IMR-90 (cell line): Measurements from ENCODE around the gene MARS1. TPM values are rescaled to one million over a fixed set of nuclear protein-coding genes. Genes with fewer than 3 reads are reported as not detected.
A peak's percentile ranks its signal among the peaks of the same experiment; 100 is the strongest.

Source experiments
- ATAC-seq: fragments of 200-7000 bp; cut with Tn5 transposase; 2 replicates; pipeline ENCODE4 v1.9.1; 2020; ENCODE audit warnings: low read depth, mild to moderate bottlenecking, moderate library complexity
- BruUV-seq: library from RNA; stranded (reverse); fragments of 400-500 nt; replicated peaks from 2 replicates; lab custom pipeline; 2021; lab: Mats Ljungman, UMichigan
- CTCF ChIA-PET: fragments of 300-600 bp; formaldehyde crosslinking; extraction: SDS; loops from one replicate; lab custom pipeline; 2021; ENCODE audit warnings: antibody characterized with exemption; lab: Yijun Ruan, JAX
- POLR2A ChIA-PET: fragments of 300-600 bp; sonication (Branson Sonifier 250); formaldehyde crosslinking; loops from one replicate; lab custom pipeline; 2022; ENCODE audit warnings: antibody characterized with exemption; ENCODE audit not compliant: unreplicated experiment; lab: Charles Lee
- DNase-seq: peaks from one replicate; pipeline ENCODE4 v3.0.0; 2013
- H2AFZ ChIP-seq: replicated peaks from 2 replicates; pipeline ENCODE3; 2013; ENCODE audit warnings: low read length, mild to moderate bottlenecking; ENCODE audit not compliant: poor library complexity
- H2AK5ac ChIP-seq: 2 replicates; pipeline ENCODE4 v1.6.1; 2013; ENCODE audit warnings: low read depth, low read length, inconsistent platforms
- H2AK9ac ChIP-seq: replicated peaks from 2 replicates; pipeline ENCODE3; 2013; ENCODE audit warnings: mild to moderate bottlenecking, low read depth, low read length, moderate library complexity; ENCODE audit not compliant: poor library complexity
- H2BK120ac ChIP-seq: 2 replicates; pipeline ENCODE4 v1.6.1; 2013; ENCODE audit warnings: low read depth, low read length, inconsistent platforms
- H2BK15ac ChIP-seq: 3 replicates; pipeline ENCODE4 v1.6.1; 2013; ENCODE audit warnings: low read depth, low read length, inconsistent platforms
- H2BK20ac ChIP-seq: 2 replicates; pipeline ENCODE4 v1.6.1; 2013; ENCODE audit warnings: low read depth, mild to moderate bottlenecking, inconsistent platforms, low read length, moderate library complexity
- H2BK5ac ChIP-seq: 2 replicates; pipeline ENCODE4 v1.6.1; 2013; ENCODE audit warnings: mild to moderate bottlenecking, low read depth, low read length, inconsistent platforms; ENCODE audit not compliant: poor library complexity, severe bottlenecking
- H3K14ac ChIP-seq: replicated peaks from 2 replicates; pipeline ENCODE4 v1.6.1; 2013; ENCODE audit warnings: low read depth, low read length, inconsistent platforms
- H3K18ac ChIP-seq: 2 replicates; pipeline ENCODE4 v1.6.1; 2013; ENCODE audit warnings: low read depth, low read length, control low read depth
- H3K23ac ChIP-seq: 2 replicates; pipeline ENCODE4 v1.6.1; 2013; ENCODE audit warnings: low read depth, low read length, inconsistent platforms
- H3K27ac ChIP-seq: 2 replicates; pipeline ENCODE4 v1.5.1; 2013; ENCODE audit warnings: mild to moderate bottlenecking, control low read depth, low read length; ENCODE audit not compliant: insufficient read depth
- H3K27me3 ChIP-seq: 2 replicates; pipeline ENCODE4 v1.6.1; 2013; ENCODE audit warnings: low read length; ENCODE audit not compliant: control insufficient read depth, insufficient read depth
- H3K36me3 ChIP-seq: 2 replicates; pipeline ENCODE4 v1.6.1; 2013; ENCODE audit warnings: low read length, mixed read lengths; ENCODE audit not compliant: control insufficient read depth, insufficient read depth
- H3K4ac ChIP-seq: 2 replicates; pipeline ENCODE4 v1.6.1; 2013; ENCODE audit warnings: low read depth, low read length, inconsistent platforms
- H3K4me1 ChIP-seq: 2 replicates; pipeline ENCODE4 v1.6.1; 2013; ENCODE audit warnings: low read length, mixed read lengths; ENCODE audit not compliant: control insufficient read depth, insufficient read depth
- H3K4me2 ChIP-seq: 2 replicates; pipeline ENCODE4 v1.6.1; 2013; ENCODE audit warnings: low read depth, mild to moderate bottlenecking, control low read depth, low read length, moderate library complexity
- H3K4me3 ChIP-seq: 2 replicates; pipeline ENCODE4 v1.5.1; 2013; ENCODE audit warnings: low read depth, mild to moderate bottlenecking, control low read depth, low read length, moderate library complexity; ENCODE audit not compliant: insufficient read depth
- H3K56ac ChIP-seq: 2 replicates; pipeline ENCODE4 v1.6.1; 2013; ENCODE audit warnings: low read length, inconsistent platforms; ENCODE audit not compliant: insufficient read depth; ENCODE audit errors: extremely low read depth
- H3K79me1 ChIP-seq, 2 experiments: 2 replicates each; pipeline ENCODE4 v1.6.1; 2013; ENCODE audit warnings: low read length in 2 of 2, inconsistent platforms in 1 of 2, low read depth in 1 of 2
- H3K9ac ChIP-seq: 2 replicates; pipeline ENCODE4 v1.6.1; 2013; ENCODE audit warnings: low read depth, low read length, control low read depth
- H3K9me1 ChIP-seq: 2 replicates; pipeline ENCODE4 v1.6.1; 2013; ENCODE audit warnings: low read length, inconsistent platforms; ENCODE audit not compliant: insufficient read depth
- H3K9me3 ChIP-seq: 2 replicates; pipeline ENCODE4 v1.6.1; 2013; ENCODE audit warnings: low read length; ENCODE audit not compliant: control insufficient read depth, insufficient read depth
- H4K20me1 ChIP-seq: 2 replicates; pipeline ENCODE4 v1.6.1; 2013; ENCODE audit warnings: low read length, inconsistent platforms; ENCODE audit not compliant: insufficient read depth
- H4K5ac ChIP-seq: 2 replicates; pipeline ENCODE4 v1.6.1; 2013; ENCODE audit warnings: mild to moderate bottlenecking, low read depth, low read length, control low read depth
- H4K8ac ChIP-seq, 2 experiments: 2 replicates each; pipeline ENCODE4 v1.6.1; 2013; ENCODE audit warnings: low read depth in 2 of 2, low read length in 2 of 2, control low read depth in 1 of 2, inconsistent platforms in 1 of 2
- H4K91ac ChIP-seq: 2 replicates; pipeline ENCODE4 v1.6.1; 2013; ENCODE audit warnings: low read depth, low read length, inconsistent platforms; ENCODE audit not compliant: insufficient read depth
- CHD1 ChIP-seq: IDR thresholded peaks from 2 replicates; pipeline ENCODE4 v1.6.1; 2012; ENCODE audit warnings: low read depth, low read length, improper control_type of control experiment
- FOS ChIP-seq: fragments of 150-350 bp; IDR thresholded peaks from 2 replicates; pipeline ENCODE4 v1.6.1; 2016; ENCODE audit warnings: low read depth, low read length
- MAZ ChIP-seq: IDR thresholded peaks from 2 replicates; pipeline ENCODE4 v1.6.1; 2012; ENCODE audit warnings: low read depth, mild to moderate bottlenecking, low read length, improper control_type of control experiment, moderate library complexity, borderline replicate concordance
- MXI1 ChIP-seq: IDR thresholded peaks from 2 replicates; pipeline ENCODE4 v1.6.1; 2012; ENCODE audit warnings: low read depth, mild to moderate bottlenecking, low read length, moderate library complexity, borderline replicate concordance
- NFE2L2 ChIP-seq: fragments of 150-350 bp; IDR thresholded peaks from 2 replicates; pipeline ENCODE4 v1.6.1; 2016; ENCODE audit warnings: low read depth, mild to moderate bottlenecking, low read length
- RAD21 ChIP-seq: IDR thresholded peaks from 2 replicates; pipeline ENCODE4 v1.6.1; 2012; ENCODE audit warnings: low read length, improper control_type of control experiment
- RCOR1 ChIP-seq: IDR thresholded peaks from 2 replicates; pipeline ENCODE4 v1.6.1; 2012; ENCODE audit warnings: mild to moderate bottlenecking, low read length, improper control_type of control experiment; ENCODE audit not compliant: insufficient replicate concordance
- SMC3 ChIP-seq: fragments of 150-350 bp; IDR thresholded peaks from 2 replicates; pipeline ENCODE4 v1.6.1; 2016; ENCODE audit warnings: low read depth, mild to moderate bottlenecking, antibody characterized with exemption, low read length, moderate library complexity
- WGBS, 2 experiments: methylation state at CpG; one replicate each; pipeline versions ENCODE4 v1.1.5 to v1.1.7; 2013; ENCODE audit warnings: missing lambda C conversion rate in 2 of 2; ENCODE audit not compliant: insufficient read length in 1 of 2; ENCODE audit errors: extremely low coverage in 2 of 2; 5-methylcytosine and 5-hydroxymethylcytosine counted together
- dilution Hi-C: fragments of 300-500 bp; cut with HindIII; formaldehyde crosslinking; loops from one replicate; pipeline ENCODE4 v1.14.3; 2018; ENCODE audit warnings: low sequenced_read_pairs; ENCODE audit not compliant: unreplicated experiment
- in situ Hi-C: fragments of 300-500 bp; cut with MboI; formaldehyde crosslinking; loops from 3 replicates; pipeline ENCODE4 v1.14.3; 2019; ENCODE audit warnings: low sequenced_read_pairs, inconsistent platforms, mixed read lengths
- intact Hi-C: fragments of 100-400 bp; cut with micrococcal nuclease; formaldehyde crosslinking; loops from 2 replicates; pipeline ENCODE4 v1.10.0; 2022
- polyA plus RNA-seq, 3 experiments: library from polyadenylated mRNA; depleted of rRNA; stranded (reverse); fragments of >200 nt; gene quantifications; 2 replicates each; pipeline ENCODE4 v1.2.3, GENCODE V29; 2012; ENCODE audit warnings: low replicate concordance in 1 of 3
- total RNA-seq: library from RNA; depleted of rRNA; stranded (reverse); fragments of >200 nt; gene quantifications from 2 replicates; pipeline ENCODE4 v1.2.3, GENCODE V29; 2012
- TF ChIP-seq, protein P1 (sequence below): conservative IDR thresholded peaks from 2 replicates; pipeline ENCODE4 v1.5.1; 2012; ENCODE audit warnings: mild to moderate bottlenecking, low read depth, low read length, improper control_type of control experiment

MARS1 gene
- total and polyA plus RNA-seq, 2 of the 4 experiments (the other 2 are of a cell fraction), result 156 to 164 TPM

GRCh38 chr12:57462251-57462911 is 25.5 kb upstream of the MARS1 start:
- Histone ChIP-seq H3K4me2 (peak overlapping the region; percentile 97), H4K91ac (peak overlapping the region; percentile 72), H3K14ac (peak overlapping the region; percentile 67), H3K27me3 (0 out of 2 replicates have a peak, but pooled peaks cover 2% of the 10 kb centered on the region), H3K27ac (peak overlapping the region; percentile 67), H3K4ac (peak overlapping the region; percentile 93), H4K20me1 (no peaks in the 10 kb centered on the region), H2AK5ac (peak overlapping the region; percentile 61), H2BK20ac (peak overlapping the region; percentile 33; the same call in 1 of the 2 replicates), H3K9me1 (peaks cover 6% of the 10 kb centered on the region; the same call in 1 of the 2 replicates), H3K56ac (peak overlapping the region; percentile 76), H3K4me1 (peaks cover 7% of the 10 kb centered on the region), H4K8ac (peak overlapping the region; percentile 55 to 88; a peak in 2 of 4 replicates), H2BK15ac (peak overlapping the region; percentile 25; the same call in 1 of the 3 replicates), H3K36me3 (no peaks in the 10 kb centered on the region), H3K9ac (peak overlapping the region; percentile 68), H2AK9ac (peak overlapping the region; percentile 96), H3K18ac (peak overlapping the region; percentile 5), H3K9me3 (no peaks in the 10 kb centered on the region), H3K4me3 (peak overlapping the region; percentile 56), H3K23ac (peak overlapping the region; percentile 67), H2AFZ (peak overlapping the region; percentile 93), H2BK120ac (peak overlapping the region; percentile 76; the same call in 1 of the 2 replicates), H2BK5ac (peak overlapping the region; percentile 59), H3K79me1 (peaks cover 0 to 6% of the 10 kb centered on the region in 2 experiments; a peak in 1 of 4 replicates), H4K5ac (peak overlapping the region; percentile 49)
- ATAC-seq, result peak; percentile 72
- peak; percentile 82 for DNase-seq
- intact Hi-C loops, result loop anchor here (5.0 kb wide), 1 partner anchor 160 kb away; no protein-coding TSS in a partner anchor
- TF ChIP-seq CHD1 (no peak), NFE2L2 (no peak), RCOR1 (no peak), FOS (no peak), SMC3 (peak; percentile 69), MXI1 (peak; percentile 75; the same call in 1 of the 2 replicates), MAZ (peak; percentile 97), RAD21 (peak; percentile 79)
- TF ChIP-seq, protein P1, sequence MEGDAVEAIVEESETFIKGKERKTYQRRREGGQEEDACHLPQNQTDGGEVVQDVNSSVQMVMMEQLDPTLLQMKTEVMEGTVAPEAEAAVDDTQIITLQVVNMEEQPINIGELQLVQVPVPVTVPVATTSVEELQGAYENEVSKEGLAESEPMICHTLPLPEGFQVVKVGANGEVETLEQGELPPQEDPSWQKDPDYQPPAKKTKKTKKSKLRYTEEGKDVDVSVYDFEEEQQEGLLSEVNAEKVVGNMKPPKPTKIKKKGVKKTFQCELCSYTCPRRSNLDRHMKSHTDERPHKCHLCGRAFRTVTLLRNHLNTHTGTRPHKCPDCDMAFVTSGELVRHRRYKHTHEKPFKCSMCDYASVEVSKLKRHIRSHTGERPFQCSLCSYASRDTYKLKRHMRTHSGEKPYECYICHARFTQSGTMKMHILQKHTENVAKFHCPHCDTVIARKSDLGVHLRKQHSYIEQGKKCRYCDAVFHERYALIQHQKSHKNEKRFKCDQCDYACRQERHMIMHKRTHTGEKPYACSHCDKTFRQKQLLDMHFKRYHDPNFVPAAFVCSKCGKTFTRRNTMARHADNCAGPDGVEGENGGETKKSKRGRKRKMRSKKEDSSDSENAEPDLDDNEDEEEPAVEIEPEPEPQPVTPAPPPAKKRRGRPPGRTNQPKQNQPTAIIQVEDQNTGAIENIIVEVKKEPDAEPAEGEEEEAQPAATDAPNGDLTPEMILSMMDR, result peak; percentile 94
- no TSS peak for BruUV-seq
- dilution Hi-C loops, result no loop called here
- in situ Hi-C loops, result no loop called here
- POLR2A ChIA-PET, result no interaction called here
- WGBS, 2 experiments, result 0% methylated on average over 1 of the region's 28 CpGs; no CpG with 5 or more reads in 1 of the 2 experiments
- CTCF ChIA-PET, result interaction anchor here (1.5 to 2.7 kb wide), 2 partner anchors 10 to 13 kb away, joined by 8 to 14 read pairs; no protein-coding TSS in a partner anchor
